Measurements from ENCODE around the gene ACAP2. TPM values are rescaled to one million over a fixed set of nuclear protein-coding genes. Genes with fewer than 3 reads are reported as not detected.

The ACAP2 gene
- total RNA-seq, 1 experiment from 2014 or later, result 42.9 TPM

- Histone ChIP-seq H3K36me3 (ENCODE audit: control insufficient read depth, insufficient read depth, low read length) (no peaks in the 10 kb centered on the region), H3K4me1 (no peaks in the 10 kb centered on the region), H3K27me3 (replicated peaks; ENCODE audit: control insufficient read depth, insufficient read depth, low read length) (no peaks in the 10 kb centered on the region), H3K9me3 (no peaks in the 10 kb centered on the region), H3K4me3 (ENCODE audit: low read depth, low read length) (no peak overlapping the region)
- intact Hi-C loops (cut with micrococcal nuclease; ENCODE audit: unreplicated experiment), result no loop called here
- Mint-ChIP-seq H3K36me3 (ENCODE audit: insufficient read depth, unreplicated experiment) (no peaks in the 10 kb centered on the region), H3K9me3 (ENCODE audit: unreplicated experiment) (no peaks in the 10 kb centered on the region), H3K4me3 (ENCODE audit: unreplicated experiment) (no peak overlapping the region), H3K4me1 (ENCODE audit: low read depth, unreplicated experiment) (no peaks in the 10 kb centered on the region), H3K27ac (ENCODE audit: unreplicated experiment) (no peak overlapping the region), H3K27me3 (ENCODE audit: insufficient read depth, unreplicated experiment) (no peaks in the 10 kb centered on the region)
- no peak for DNase-seq
- no TSS peak for BruUV-seq (replicated peaks)
- ChIA-PET POLR2A (no interaction called here), CTCF (no interaction called here)
- TF ChIP-seq CTCF (IDR thresholded peaks at IDR 0.05; ENCODE audit: insufficient read depth in 1 of 2, low read depth in 1 of 2, low read length in 1 of 2, severe bottlenecking in 1 of 2, unreplicated experiment in 1 of 2), result no peak
Measured at GRCh38 chr3:195248281-195248680, 194.5 kb downstream of the ACAP2 start.

- H3K9me3 Mint-ChIP-seq (ENCODE audit: unreplicated experiment), result no peaks in the 10 kb centered on the region
- no peak for DNase-seq
- POLR2A ChIA-PET, result no interaction called here
- Histone ChIP-seq H3K9me3 (no peaks in the 10 kb centered on the region), H3K36me3 (ENCODE audit: control insufficient read depth, insufficient read depth, low read length) (no peaks in the 10 kb centered on the region), H3K27me3 (replicated peaks; ENCODE audit: control insufficient read depth, insufficient read depth, low read length) (no peaks in the 10 kb centered on the region), H3K4me3 (ENCODE audit: low read depth, low read length) (no peak overlapping the region), H3K4me1 (no peaks in the 10 kb centered on the region)
- no peak for TF ChIP-seq CTCF (IDR thresholded peaks at IDR 0.05; ENCODE audit: insufficient read depth in 1 of 2, low read depth in 1 of 2, low read length in 1 of 2, severe bottlenecking in 1 of 2, unreplicated experiment in 1 of 2)
- no peaks in the 10 kb centered on the region for H3K27me3 Mint-ChIP-seq (ENCODE audit: insufficient read depth, unreplicated experiment)
- H3K4me3 Mint-ChIP-seq (ENCODE audit: unreplicated experiment), result no peak overlapping the region
- BruUV-seq (replicated peaks), result no TSS peak
- no peak overlapping the region for H3K27ac Mint-ChIP-seq (ENCODE audit: unreplicated experiment)
- CTCF ChIA-PET, result no interaction called here
- H3K36me3 Mint-ChIP-seq (ENCODE audit: insufficient read depth, unreplicated experiment), result no peaks in the 10 kb centered on the region
- no peaks in the 10 kb centered on the region for H3K4me1 Mint-ChIP-seq (ENCODE audit: low read depth, unreplicated experiment)
- intact Hi-C loops (cut with micrococcal nuclease; ENCODE audit: unreplicated experiment), result no loop called here
Measured at GRCh38 chr3:195247863-195248189, 195.0 kb downstream of the ACAP2 start.

- H3K4me1 Mint-ChIP-seq (ENCODE audit: low read depth, unreplicated experiment), result no peaks in the 10 kb centered on the region
- Histone ChIP-seq H3K27me3 (replicated peaks; ENCODE audit: control insufficient read depth, insufficient read depth, low read length) (no peaks in the 10 kb centered on the region), H3K4me1 (no peaks in the 10 kb centered on the region), H3K4me3 (ENCODE audit: low read depth, low read length) (no peak overlapping the region), H3K9me3 (no peaks in the 10 kb centered on the region), H3K36me3 (ENCODE audit: control insufficient read depth, insufficient read depth, low read length) (no peaks in the 10 kb centered on the region)
- no TSS peak for BruUV-seq (replicated peaks)
- TF ChIP-seq CTCF (IDR thresholded peaks at IDR 0.05; ENCODE audit: insufficient read depth in 1 of 2, low read depth in 1 of 2, low read length in 1 of 2, severe bottlenecking in 1 of 2, unreplicated experiment in 1 of 2), result no peak
- intact Hi-C loops (cut with micrococcal nuclease; ENCODE audit: unreplicated experiment), result no loop called here
- ChIA-PET CTCF (no interaction called here), POLR2A (no interaction called here)
- no peak overlapping the region for H3K27ac Mint-ChIP-seq (ENCODE audit: unreplicated experiment)
- H3K9me3 Mint-ChIP-seq (ENCODE audit: unreplicated experiment), result no peaks in the 10 kb centered on the region
- no peaks in the 10 kb centered on the region for H3K36me3 Mint-ChIP-seq (ENCODE audit: insufficient read depth, unreplicated experiment)
- no peaks in the 10 kb centered on the region for H3K27me3 Mint-ChIP-seq (ENCODE audit: insufficient read depth, unreplicated experiment)
- H3K4me3 Mint-ChIP-seq (ENCODE audit: unreplicated experiment), result no peak overlapping the region
- no peak for DNase-seq
Measured at GRCh38 chr3:195247086-195247862, 195.5 kb downstream of the ACAP2 start.

Data from Caco-2 (cell line).